HAP-1 (cell line): Measurements from ENCODE around the gene SUPV3L1.
"Not testable (repeated sequence)": the region's sequence is repeated elsewhere in the genome, so short reads cannot be mapped to it uniquely, and the experiment has no call there.

Experiments
- DNase-seq, 2 experiments: peaks; one replicate each; pipeline ENCODE4 v3.0.0-alpha.2; 2016 to 2020; ENCODE audit warnings: low spot score in 2 of 2
- H3K27me3 ChIP-seq: fragments of 250-450 bp; sonication (Bioruptor Pico); 2 replicates; pipeline ENCODE4 v1.5.1; 2020; ENCODE audit warnings: low read depth, mild to moderate bottlenecking, moderate library complexity
- H3K36me3 ChIP-seq: fragments of 250-450 bp; sonication (Bioruptor Pico); replicated peaks from 2 replicates; pipeline ENCODE4 v1.5.1; 2020; ENCODE audit warnings: mild to moderate bottlenecking
- H3K4me1 ChIP-seq: fragments of 250-450 bp; sonication (Bioruptor Pico); 2 replicates; pipeline ENCODE4 v1.5.1; 2020; ENCODE audit warnings: mild to moderate bottlenecking
- H3K4me3 ChIP-seq: fragments of 250-450 bp; sonication (Bioruptor Pico); 2 replicates; pipeline ENCODE4 v1.5.1; 2020; ENCODE audit warnings: mild to moderate bottlenecking, moderate library complexity
- H3K9me3 ChIP-seq: fragments of 250-450 bp; sonication (Bioruptor Pico); 2 replicates; pipeline ENCODE4 v1.5.1; 2020; ENCODE audit warnings: mild to moderate bottlenecking, moderate library complexity
- in situ Hi-C: fragments of 300-500 bp; cut with MboI; formaldehyde crosslinking; loops from 3 replicates; pipeline ENCODE4 v1.14.3; 2020; ENCODE audit warnings: low sequenced_read_pairs, inconsistent platforms, mixed read lengths

The SUPV3L1 gene

GRCh38 chr10:69175326-69175725, 4.7 kb upstream of the SUPV3L1 start:
- H3K4me1 ChIP-seq, H3K27me3 ChIP-seq, in situ Hi-C loops, H3K9me3 ChIP-seq, DNase-seq, H3K36me3 ChIP-seq, H3K4me3 ChIP-seq: not testable (repeated sequence)

DNA sequence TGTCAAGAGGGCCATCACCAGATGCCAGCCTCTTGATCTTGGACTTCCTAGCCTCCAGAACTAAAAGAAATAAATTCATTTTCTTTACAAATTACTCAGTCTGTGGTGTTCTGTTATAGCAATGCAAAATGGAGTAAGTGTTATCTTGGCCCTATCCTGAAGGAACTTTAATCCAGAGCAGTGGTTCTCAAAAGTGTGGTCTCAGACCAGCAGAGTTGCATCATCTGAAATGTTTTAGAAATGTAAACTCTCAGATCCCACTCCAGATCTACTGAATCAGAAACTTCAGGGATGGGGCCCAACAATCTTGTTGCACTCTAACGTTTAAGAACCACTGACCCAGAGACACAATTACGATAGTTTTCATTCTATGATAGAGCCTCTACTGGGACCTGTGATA, 3.2 kb upstream of the SUPV3L1 start:
- in situ Hi-C loops, result no loop called here
- Histone ChIP-seq H3K27me3 (no peaks in the 10 kb centered on the region), H3K36me3 (peaks cover 3% of the 10 kb centered on the region), H3K9me3 (no peaks in the 10 kb centered on the region), H3K4me3 (no peak overlapping the region), H3K4me1 (peaks cover 14% of the 10 kb centered on the region)
- DNase-seq, result no peak

DNA sequence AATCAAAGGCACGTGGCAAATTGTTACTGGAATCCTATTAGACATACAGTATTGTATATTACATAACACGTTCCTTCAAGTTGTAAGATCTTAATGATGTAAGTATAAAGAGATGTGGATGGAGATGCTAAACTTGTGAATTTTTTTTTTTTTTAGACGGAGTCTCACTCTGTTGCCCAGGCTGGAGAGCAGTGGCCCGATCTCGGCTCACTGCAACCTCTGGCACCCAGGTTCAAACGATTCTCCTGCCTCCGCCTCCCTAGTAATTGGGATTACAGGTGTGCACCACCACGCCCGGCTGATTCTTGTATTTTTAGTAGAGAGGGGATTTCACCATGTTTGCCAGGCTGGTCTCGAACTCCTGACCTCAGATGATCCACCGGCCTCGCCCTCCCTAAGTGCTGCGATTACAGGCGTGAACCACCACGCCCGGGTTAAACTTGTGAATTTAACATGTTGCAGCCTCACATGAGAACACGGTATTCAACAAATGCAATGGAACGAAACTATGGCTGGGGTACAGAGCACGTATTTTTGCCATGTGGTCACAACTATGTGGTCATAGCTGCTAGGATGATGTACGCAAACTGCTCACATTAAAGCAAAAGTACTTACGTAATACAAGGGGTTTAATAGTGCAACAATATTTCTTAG, 818 bp upstream of the SUPV3L1 start:
- H3K9me3 ChIP-seq, result no peaks in the 10 kb centered on the region
- peaks cover 14% of the 10 kb centered on the region for H3K4me1 ChIP-seq
- H3K36me3 ChIP-seq, result peaks cover 4% of the 10 kb centered on the region
- in situ Hi-C loops, result no loop called here
- H3K27me3 ChIP-seq, result no peaks in the 10 kb centered on the region
- peak in 1 of 2 experiments; percentile 9 for DNase-seq
- H3K4me3 ChIP-seq, result peak overlapping the region; percentile 95

- in situ Hi-C loops, result no loop called here
- Histone ChIP-seq H3K4me3 (peak overlapping the region; percentile 95), H3K27me3 (no peaks in the 10 kb centered on the region), H3K9me3 (no peaks in the 10 kb centered on the region), H3K36me3 (peaks cover 4% of the 10 kb centered on the region), H3K4me1 (peaks cover 14% of the 10 kb centered on the region)
- DNase-seq, result no peak
These were observed 631 bp downstream of the SUPV3L1 start for GRCh38 chr10:69180525-69181204.

DNA sequence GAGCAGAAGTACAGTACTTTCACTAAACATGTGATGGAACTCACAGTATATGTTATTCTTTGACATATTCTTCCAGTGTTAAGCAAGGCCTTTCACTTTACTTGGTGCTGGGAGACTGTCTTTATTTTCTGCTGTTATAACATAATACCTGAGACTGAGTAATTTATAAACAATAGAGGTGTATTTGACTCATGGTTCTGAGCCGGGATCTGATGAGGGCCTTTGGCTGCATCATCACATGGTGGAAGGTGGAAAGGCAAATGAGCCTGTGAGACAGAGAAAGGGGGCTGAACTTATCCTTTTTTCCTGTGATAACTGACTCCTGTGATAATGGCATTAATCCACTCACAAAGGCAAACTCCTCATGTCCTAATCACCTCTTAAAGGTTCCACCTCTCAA, 1.4 kb downstream of the SUPV3L1 start:
- H3K9me3 ChIP-seq, result no peaks in the 10 kb centered on the region
- in situ Hi-C loops, result no loop called here
- peaks cover 6% of the 10 kb centered on the region for H3K36me3 ChIP-seq
- H3K27me3 ChIP-seq, result no peaks in the 10 kb centered on the region
- peaks cover 14% of the 10 kb centered on the region for H3K4me1 ChIP-seq
- DNase-seq, result no peak
- peak overlapping the region; percentile 95 for H3K4me3 ChIP-seq

DNA sequence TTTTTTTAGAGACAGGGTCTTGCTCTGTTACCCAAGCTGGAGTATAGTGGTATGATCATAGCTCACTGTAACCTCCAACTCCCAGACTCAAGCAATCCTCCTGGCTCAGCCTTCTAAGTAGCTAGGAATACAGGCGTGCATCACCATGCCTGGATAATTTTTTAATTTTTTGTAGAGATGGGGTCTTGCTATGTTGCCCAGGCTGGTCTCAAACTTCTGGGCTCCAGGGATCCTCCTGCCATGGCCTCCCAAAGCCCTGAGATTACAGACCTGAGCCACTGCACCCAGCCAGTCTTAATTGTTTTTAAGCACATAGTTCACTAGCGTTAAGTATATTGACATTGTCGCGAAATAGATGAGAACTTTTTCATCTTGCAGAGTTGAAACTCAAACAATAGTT, 2.0 kb downstream of the SUPV3L1 start:
- H3K4me3 ChIP-seq, result no peak overlapping the region
- peaks cover 14% of the 10 kb centered on the region for H3K4me1 ChIP-seq
- no peak for DNase-seq
- in situ Hi-C loops, result no loop called here
- no peaks in the 10 kb centered on the region for H3K9me3 ChIP-seq
- no peaks in the 10 kb centered on the region for H3K27me3 ChIP-seq
- H3K36me3 ChIP-seq, result peaks cover 9% of the 10 kb centered on the region

- Histone ChIP-seq H3K36me3 (peaks cover 40% of the 10 kb centered on the region), H3K9me3 (no peaks in the 10 kb centered on the region), H3K4me3 (no peak overlapping the region), H3K4me1 (peaks cover 1% of the 10 kb centered on the region; the same call in 1 of the 2 replicates), H3K27me3 (no peaks in the 10 kb centered on the region)
- in situ Hi-C loops, result no loop called here
- no peak for DNase-seq
These were observed 6.5 kb downstream of the SUPV3L1 start for GRCh38 chr10:69186524-69186923.

GRCh38 chr10:69201045-69201444, 21.0 kb downstream of the SUPV3L1 start:
- Histone ChIP-seq H3K9me3 (no peaks in the 10 kb centered on the region), H3K36me3 (peaks cover 32% of the 10 kb centered on the region), H3K4me1 (no peaks in the 10 kb centered on the region), H3K4me3 (no peak overlapping the region), H3K27me3 (no peaks in the 10 kb centered on the region)
- DNase-seq, result no peak
- in situ Hi-C loops, result no loop called here

GRCh38 chr10:69202332-69202731, 22.3 kb downstream of the SUPV3L1 start:
- no peaks in the 10 kb centered on the region for H3K4me1 ChIP-seq
- H3K4me3 ChIP-seq, result no peak overlapping the region
- peaks cover 24% of the 10 kb centered on the region for H3K36me3 ChIP-seq
- no peaks in the 10 kb centered on the region for H3K9me3 ChIP-seq
- H3K27me3 ChIP-seq, result no peaks in the 10 kb centered on the region
- DNase-seq, result no peak
- in situ Hi-C loops, result no loop called here

DNA sequence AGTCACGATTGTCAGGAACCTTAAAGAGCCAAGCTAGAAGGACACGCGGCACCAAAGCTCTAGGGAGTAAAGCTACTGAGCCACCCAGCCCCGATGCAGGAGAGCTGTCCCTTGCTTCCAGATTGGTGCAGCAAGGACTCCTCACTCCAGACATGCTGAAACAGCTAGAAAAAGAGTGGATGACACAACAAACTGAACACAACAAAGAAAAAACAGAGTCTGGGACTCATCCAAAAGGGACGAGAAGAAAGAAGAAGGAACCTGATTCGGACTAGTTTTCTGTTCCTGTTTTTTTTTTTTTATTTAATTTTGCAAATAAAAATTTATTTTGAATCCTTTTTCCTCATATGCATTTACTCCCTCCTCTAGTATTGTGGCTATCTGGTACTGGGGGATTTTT, 28.7 kb downstream of the SUPV3L1 start:
- Histone ChIP-seq H3K36me3 (peaks cover 21% of the 10 kb centered on the region), H3K4me3 (no peak overlapping the region), H3K9me3 (no peaks in the 10 kb centered on the region), H3K4me1 (no peaks in the 10 kb centered on the region), H3K27me3 (no peaks in the 10 kb centered on the region)
- in situ Hi-C loops, result no loop called here
- DNase-seq, result no peak

- Histone ChIP-seq H3K9me3 (no peaks in the 10 kb centered on the region), H3K27me3 (no peaks in the 10 kb centered on the region), H3K36me3 (peaks cover 21% of the 10 kb centered on the region), H3K4me1 (no peaks in the 10 kb centered on the region), H3K4me3 (no peak overlapping the region)
- in situ Hi-C loops, result no loop called here
- DNase-seq, result no peak
These were observed 29.9 kb downstream of the SUPV3L1 start for GRCh38 chr10:69209787-69210484.

GRCh38 chr10:69211104-69211503, 31.1 kb downstream of the SUPV3L1 start:
- no peaks in the 10 kb centered on the region for H3K9me3 ChIP-seq
- peaks cover 3% of the 10 kb centered on the region; the same call in 1 of the 2 replicates for H3K4me1 ChIP-seq
- DNase-seq, result no peak
- H3K27me3 ChIP-seq, result no peaks in the 10 kb centered on the region
- H3K4me3 ChIP-seq, result no peak overlapping the region
- peaks cover 16% of the 10 kb centered on the region for H3K36me3 ChIP-seq
- in situ Hi-C loops, result no loop called here

- peaks cover 12% of the 10 kb centered on the region for H3K36me3 ChIP-seq
- H3K4me3 ChIP-seq, result no peak overlapping the region
- peaks cover 3% of the 10 kb centered on the region; the same call in 1 of the 2 replicates for H3K4me1 ChIP-seq
- H3K27me3 ChIP-seq, result no peaks in the 10 kb centered on the region
- no peak for DNase-seq
- H3K9me3 ChIP-seq, result no peaks in the 10 kb centered on the region
- in situ Hi-C loops, result no loop called here
These were observed 31.5 kb downstream of the SUPV3L1 start for GRCh38 chr10:69211524-69211923.
